AG04450 (cell line): Measurements from ENCODE around the gene HOXA4. TPM values are rescaled to one million over a fixed set of nuclear protein-coding genes. Genes with fewer than 3 reads are reported as not detected.

ENCODE experiments used
- CTCF ChIA-PET: fragments of 300-600, 350-600 bp; formaldehyde crosslinking; extraction: SDS; loops from one replicate; lab custom pipeline; 2022; ENCODE audit warnings: antibody characterized with exemption, inconsistent platforms; lab: Charles Lee
- POLR2A ChIA-PET: fragments of 350-600 bp; formaldehyde crosslinking; extraction: SDS; loops from one replicate; lab custom pipeline; 2021; ENCODE audit warnings: antibody characterized with exemption, inconsistent platforms; lab: Yijun Ruan, JAX
- DNase-seq: peaks from one replicate; pipeline ENCODE4 v3.0.0-alpha.2; 2011; ENCODE audit warnings: low read depth, low spot score
- H3K27ac ChIP-seq: one replicate; pipeline ENCODE4 v1.5.1; 2012; ENCODE audit warnings: low read depth, low read length, control low read depth
- H3K27me3 ChIP-seq: one replicate; pipeline ENCODE4 v1.6.0; 2012; ENCODE audit warnings: low read length; ENCODE audit not compliant: control insufficient read depth, insufficient read depth
- H3K4me3 ChIP-seq: 2 replicates; pipeline ENCODE4 v1.5.1; 2011; ENCODE audit warnings: mild to moderate bottlenecking, low read depth, low read length, control low read depth
- H3K9me3 ChIP-seq: 2 replicates; pipeline ENCODE4 v1.5.1; 2012; ENCODE audit warnings: low read length; ENCODE audit not compliant: control insufficient read depth, insufficient read depth
- polyA plus RNA-seq: library from polyadenylated mRNA; depleted of rRNA; stranded (reverse); fragments of >200 nt; gene quantifications from 2 replicates; pipeline ENCODE4 v1.2.3, GENCODE V29; 2011
- TF ChIP-seq, protein P1 (sequence below): IDR thresholded peaks from 2 replicates; pipeline ENCODE4 v1.5.1; 2011; ENCODE audit warnings: low read depth, low read length, control low read depth, inconsistent platforms

HOXA4 gene
- polyA plus RNA-seq, 1 experiment = 5.8 TPM

DNA sequence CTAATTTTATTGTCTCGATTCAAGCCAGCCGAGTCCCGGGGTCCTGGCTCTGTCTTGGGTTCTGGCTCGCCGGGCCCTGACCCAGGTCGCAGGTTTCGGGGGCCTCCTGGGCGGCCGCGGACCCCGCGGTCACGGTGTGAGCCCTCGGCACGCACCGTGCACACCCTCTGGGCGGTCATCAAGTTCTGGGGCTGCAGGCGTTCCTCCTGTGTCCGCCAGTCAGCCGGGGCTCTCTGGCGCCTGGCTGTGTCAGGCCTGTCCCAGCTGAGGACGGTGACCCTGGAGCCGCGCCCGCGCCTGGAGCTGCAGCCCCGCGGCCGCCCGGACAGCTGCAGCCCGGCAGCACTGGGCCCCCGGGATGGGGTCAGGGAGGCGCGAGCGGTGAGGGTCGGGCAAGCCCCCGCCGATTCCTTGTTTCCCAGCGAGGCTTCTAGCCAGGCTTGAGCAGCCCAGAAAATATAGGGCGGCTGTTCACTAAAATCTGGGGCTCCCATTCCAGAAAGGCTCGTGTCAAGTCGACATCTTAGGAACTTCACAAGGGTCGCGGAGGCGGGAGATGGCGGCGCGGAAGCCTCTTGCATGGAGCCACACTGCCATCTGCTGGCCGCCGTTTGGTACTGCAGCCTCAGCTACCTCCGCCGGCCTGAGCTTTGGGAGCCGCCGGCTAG is 30.1 kb upstream of the HOXA4 start:
- ChIA-PET POLR2A (interaction anchor here (0.5 to 1.3 kb wide), 5 partner anchors 63 to 961 kb away, joined by 3 to 5 read pairs (median 3); no protein-coding TSS in a partner anchor), CTCF (interaction anchor here (0.6 to 3.8 kb wide), 31 partner anchors 8 to 1306 kb away, joined by 3 to 171 read pairs (median 5); partner anchors contain the start of genes HOXA3, HOXA5 and SKAP2)
- peaks cover 21% of the 10 kb centered on the region; the same call in 1 of the 2 replicates for H3K9me3 ChIP-seq
- TF ChIP-seq, protein P1, sequence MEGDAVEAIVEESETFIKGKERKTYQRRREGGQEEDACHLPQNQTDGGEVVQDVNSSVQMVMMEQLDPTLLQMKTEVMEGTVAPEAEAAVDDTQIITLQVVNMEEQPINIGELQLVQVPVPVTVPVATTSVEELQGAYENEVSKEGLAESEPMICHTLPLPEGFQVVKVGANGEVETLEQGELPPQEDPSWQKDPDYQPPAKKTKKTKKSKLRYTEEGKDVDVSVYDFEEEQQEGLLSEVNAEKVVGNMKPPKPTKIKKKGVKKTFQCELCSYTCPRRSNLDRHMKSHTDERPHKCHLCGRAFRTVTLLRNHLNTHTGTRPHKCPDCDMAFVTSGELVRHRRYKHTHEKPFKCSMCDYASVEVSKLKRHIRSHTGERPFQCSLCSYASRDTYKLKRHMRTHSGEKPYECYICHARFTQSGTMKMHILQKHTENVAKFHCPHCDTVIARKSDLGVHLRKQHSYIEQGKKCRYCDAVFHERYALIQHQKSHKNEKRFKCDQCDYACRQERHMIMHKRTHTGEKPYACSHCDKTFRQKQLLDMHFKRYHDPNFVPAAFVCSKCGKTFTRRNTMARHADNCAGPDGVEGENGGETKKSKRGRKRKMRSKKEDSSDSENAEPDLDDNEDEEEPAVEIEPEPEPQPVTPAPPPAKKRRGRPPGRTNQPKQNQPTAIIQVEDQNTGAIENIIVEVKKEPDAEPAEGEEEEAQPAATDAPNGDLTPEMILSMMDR = peak; percentile 96
- peak; percentile 64 for DNase-seq
- peak overlapping the region; percentile 62 for H3K4me3 ChIP-seq
- H3K27ac ChIP-seq = no peak overlapping the region
- peaks cover 26% of the 10 kb centered on the region for H3K27me3 ChIP-seq

DNA sequence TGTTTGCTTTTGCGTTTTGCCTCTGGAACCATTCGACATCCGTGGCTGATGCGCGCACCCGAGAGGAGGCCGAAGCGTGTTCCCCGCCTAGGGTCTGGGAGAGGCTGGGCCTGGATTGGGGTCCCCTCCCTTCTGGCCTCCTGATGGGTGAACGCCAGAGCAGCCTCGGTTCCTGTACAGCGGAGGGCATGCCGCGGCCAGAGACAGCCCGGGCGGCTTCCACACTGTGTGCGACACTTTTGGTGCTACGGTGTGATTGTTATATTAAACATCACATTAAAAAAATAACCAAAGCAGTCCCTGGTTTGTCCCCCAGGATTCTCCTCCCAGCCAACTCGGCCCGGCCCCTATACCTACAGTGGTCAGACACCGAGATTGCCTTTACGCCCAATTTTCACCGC is 29.6 kb upstream of the HOXA4 start:
- Histone ChIP-seq H3K9me3 (peaks cover 21% of the 10 kb centered on the region; the same call in 1 of the 2 replicates), H3K27ac (no peak overlapping the region), H3K4me3 (no peak overlapping the region), H3K27me3 (peaks cover 21% of the 10 kb centered on the region)
- ChIA-PET POLR2A (interaction anchor here (1.1 kb wide), 1 partner anchor 960 kb away, joined by 3 read pairs; no protein-coding TSS in a partner anchor), CTCF (interaction anchor here (0.6 to 3.8 kb wide), 18 partner anchors 8 to 1267 kb away, joined by 3 to 171 read pairs (median 8); partner anchors contain the start of genes HOXA3 and HOXA5)
- TF ChIP-seq, protein P1 = no peak
- no peak for DNase-seq

- TF ChIP-seq, protein P1 = no peak
- CTCF ChIA-PET = interaction anchor here (0.6 to 1.6 kb wide), 8 partner anchors 16 to 1276 kb away, joined by 3 to 24 read pairs (median 6); partner anchors contain the start of gene HOXA5
- POLR2A ChIA-PET = no interaction called here
- no peak for DNase-seq
- Histone ChIP-seq H3K9me3 (peaks cover 17% of the 10 kb centered on the region; the same call in 1 of the 2 replicates), H3K27me3 (peaks cover 16% of the 10 kb centered on the region), H3K27ac (no peak overlapping the region), H3K4me3 (no peak overlapping the region)
Measured at GRCh38 chr7:27159266-27160144, 28.9 kb upstream of the HOXA4 start.

DNA sequence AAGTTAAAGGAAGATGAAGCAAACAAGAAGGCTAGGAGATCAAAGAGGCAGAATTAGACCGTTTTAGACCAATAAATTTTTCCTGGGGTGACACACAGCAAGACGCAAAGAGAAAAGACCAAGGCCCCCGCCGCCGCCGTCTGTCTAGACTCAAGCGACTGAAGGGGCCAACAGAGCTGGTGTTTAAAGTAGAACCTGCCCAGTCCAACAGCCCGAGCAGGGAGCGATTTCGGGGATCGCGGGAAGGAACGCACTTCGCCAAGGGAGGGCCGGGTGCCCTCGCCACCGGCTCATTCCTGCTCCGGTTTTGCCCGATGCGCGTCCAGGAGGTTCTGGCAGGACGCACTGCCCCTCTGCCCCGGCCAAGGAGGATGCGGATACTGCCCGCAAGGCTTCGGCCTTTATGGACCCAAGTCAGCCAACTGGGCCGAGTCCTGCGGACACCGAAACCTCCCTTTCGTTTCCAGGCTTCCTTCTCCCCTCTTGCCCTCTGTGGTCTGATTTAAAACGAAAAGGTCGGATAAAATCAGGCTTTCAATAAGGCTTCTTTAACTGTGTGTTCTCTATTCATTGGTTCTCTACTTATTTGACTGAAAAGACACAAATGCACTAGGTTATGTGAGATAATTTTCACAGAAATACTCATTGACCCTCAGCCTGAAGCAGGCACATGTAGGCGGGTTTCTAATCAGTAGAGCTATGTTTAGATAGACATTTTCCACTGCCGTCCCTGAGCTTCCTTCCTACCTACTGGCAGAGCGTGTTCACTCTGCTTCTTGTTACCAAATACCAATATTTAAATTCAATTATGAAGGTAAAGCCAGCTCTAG is 28.1 kb upstream of the HOXA4 start:
- H3K9me3 ChIP-seq = peaks cover 14% of the 10 kb centered on the region; the same call in 1 of the 2 replicates
- TF ChIP-seq, protein P1 = no peak
- no peak for DNase-seq
- no peak overlapping the region for H3K27ac ChIP-seq
- ChIA-PET POLR2A (no interaction called here), CTCF (interaction anchor here (0.6 to 1.6 kb wide), 10 partner anchors 8 to 1275 kb away, joined by 3 to 24 read pairs (median 5); partner anchors contain the start of gene HOXA5)
- H3K27me3 ChIP-seq = peaks cover 13% of the 10 kb centered on the region
- H3K4me3 ChIP-seq = no peak overlapping the region
